K562 (cell line): Measurements from ENCODE around the gene TMEM120B. TPM values are rescaled to one million over a fixed set of nuclear protein-coding genes. Genes with fewer than 3 reads are reported as not detected.
A peak's percentile ranks its signal among the peaks of the same experiment; 100 is the strongest.

Experiments
- BCLAF1 ChIP-seq, 2 experiments: fragments of 450-650 bp in 1 of 2; IDR thresholded peaks; 2 replicates each; pipeline ENCODE4 v1.6.1; 2011 to 2017; ENCODE audit warnings: low read depth in 2 of 2, antibody characterized with exemption in 1 of 2, borderline replicate concordance in 1 of 2, low read length in 1 of 2, mild to moderate bottlenecking in 1 of 2, mixed read lengths in 1 of 2; ENCODE audit not compliant: control insufficient read depth in 1 of 2
- CHCHD3 ChIP-seq: fragments of 250-450 bp; sonication (Bioruptor Pico); IDR thresholded peaks from 2 replicates; pipeline ENCODE4 v2.1.2; 2022; ENCODE audit warnings: mild to moderate bottlenecking
- HDAC3 ChIP-seq: fragments of 450-650 bp; IDR thresholded peaks from 2 replicates; pipeline ENCODE4 v1.6.1; 2018; ENCODE audit warnings: borderline replicate concordance, mild to moderate bottlenecking, moderate library complexity; ENCODE audit not compliant: partially characterized antibody
- JUNB ChIP-seq: fragments of 450-650 bp; formaldehyde crosslinking; conservative IDR thresholded peaks from 2 replicates; pipeline ENCODE4 v1.4.0; 2020; ENCODE audit warnings: mild to moderate bottlenecking
- KAT7 ChIP-seq: sonication (generic); formaldehyde crosslinking; IDR thresholded peaks from 2 replicates; pipeline ENCODE4 v1.8.0; 2022; ENCODE audit warnings: missing genetic modification reagents, mild to moderate bottlenecking, borderline replicate concordance
- NCOA1 ChIP-seq: fragments of 450-650 bp; IDR thresholded peaks from 2 replicates; pipeline ENCODE4 v1.6.1; 2016; ENCODE audit warnings: low read depth
- NCOR1 ChIP-seq: fragments of 450-650 bp; IDR thresholded peaks from 2 replicates; pipeline ENCODE4 v1.6.1; 2016; ENCODE audit warnings: mild to moderate bottlenecking, moderate library complexity
- NR4A1 ChIP-seq, 2 experiments: fragments of 250-450 bp in 1 of 2; fragments of 450-650 bp in 1 of 2; sonication (Bioruptor Pico) in 1 of 2; IDR thresholded peaks; 2 replicates each; pipeline versions ENCODE4 v1.4.0 to v1.6.1; 2016 to 2020; ENCODE audit warnings: mild to moderate bottlenecking in 2 of 2, missing compliant biosample characterization in 1 of 2, missing genetic modification characterization in 1 of 2, moderate library complexity in 1 of 2
- POLR2G ChIP-seq: fragments of 200-400 bp; formaldehyde crosslinking; IDR thresholded peaks from 2 replicates; pipeline ENCODE4 v1.6.1; 2017; ENCODE audit warnings: low read depth, mild to moderate bottlenecking, antibody characterized with exemption, low read length, moderate library complexity
- polyA plus RNA-seq, 8 experiments: library from polyadenylated mRNA; depleted of rRNA in 4 of 8; stranded (reverse) in 5 of 8; unstranded in 3 of 8; fragments of >200 nt; fragmentation: Nextera tagmentation in 2 of 8; fragmentation: Illumina TruSeq in 1 of 8; extraction: Ambion mirVana in 2 of 8; extraction: Trizol in 1 of 8; gene quantifications; 2 replicates each; pipeline versions ENCODE4 v1.2.1 to v1.2.3, GENCODE V29; 2011 to 2014; ENCODE audit warnings: inconsistent platforms in 1 of 8, missing spikeins in 1 of 8
- total RNA-seq, 7 experiments: library from RNA; depleted of rRNA in 6 of 7; stranded (reverse); fragments of >200 nt in 6 of 7; fragmentation: Illumina TruSeq in 2 of 7; extraction: Trizol in 2 of 7; gene quantifications; 2 replicates each; pipeline versions ENCODE4 v1.2.1 to v1.2.3, GENCODE V29; 2011 to 2021; ENCODE audit warnings: low replicate concordance in 1 of 7
- TF ChIP-seq, protein P1 (sequence below): fragments of 200-800 bp; sonication (Bioruptor generic); IDR thresholded peaks from 2 replicates; pipeline ENCODE4 v1.6.1; 2017; ENCODE audit warnings: missing genetic modification characterization, missing compliant biosample characterization
- TF ChIP-seq, protein P2 (sequence below): sonication (generic); formaldehyde crosslinking; IDR thresholded peaks from 2 replicates; pipeline ENCODE4 v1.9.0; 2022; ENCODE audit warnings: mild to moderate bottlenecking, missing genetic modification reagents

The TMEM120B gene
- total and polyA plus RNA-seq, 9 of the 15 experiments (the other 6 are each of a cell fraction or from before 2014, with no cell fraction given), result 1.7 to 18.6 (median 7.4) TPM

DNA sequence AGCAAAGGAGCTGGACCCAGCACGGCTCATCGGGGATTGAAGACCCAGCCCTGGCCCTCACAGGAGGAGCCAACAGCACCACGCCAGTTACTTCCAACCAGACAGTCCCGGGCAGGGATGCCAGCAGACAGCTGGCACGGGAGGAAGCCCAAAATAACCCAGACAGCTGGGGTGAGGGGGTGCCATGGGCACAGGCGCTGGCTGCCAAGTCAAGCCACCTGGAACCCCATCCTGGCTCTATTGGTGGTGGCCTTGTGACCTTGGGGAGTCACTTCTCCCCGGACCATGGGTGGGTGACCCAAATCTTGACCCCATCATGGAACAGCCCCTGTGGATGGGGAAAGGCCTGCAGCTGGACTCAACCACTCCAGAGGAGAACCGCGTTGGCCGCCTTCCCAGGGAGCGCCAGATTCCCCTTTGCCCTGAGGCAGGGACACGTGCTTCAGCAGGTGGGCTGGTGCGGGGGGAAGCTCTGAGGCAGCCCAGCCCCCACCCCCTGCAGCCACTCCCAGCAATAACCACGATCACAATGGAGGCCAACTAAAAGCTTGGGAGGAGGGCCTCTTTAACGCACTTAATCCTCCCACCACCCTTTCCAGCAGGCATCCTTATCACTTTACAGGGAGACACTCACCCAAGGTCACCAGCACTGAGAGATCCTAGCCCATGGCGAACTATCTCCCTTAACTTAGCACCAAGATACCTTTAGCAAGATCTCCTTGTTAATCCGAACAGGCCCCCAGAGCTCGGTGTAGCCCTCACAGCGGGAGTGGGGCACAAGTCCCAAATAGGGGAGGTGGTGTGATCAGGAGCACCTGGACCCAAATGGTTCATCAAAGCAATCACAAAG lies 85.6 kb downstream of the TMEM120B start (continued):
- TF ChIP-seq NCOR1 (peak; percentile 18; the same call in 1 of the 2 replicates), NR4A1 (CRISPR knock-in tag; IDR thresholded peaks at IDR 0.05) (no peak), NR4A1 (tag; IDR thresholded peaks at IDR 0.05) (peak; percentile 36; the same call in 1 of the 2 replicates), CHCHD3 (no peak), HDAC3 (no peak), JUNB (CRISPR knock-in tag) (no peak), POLR2G (peak; percentile 73), BCLAF1 (IDR thresholded peaks at IDR 0.05; ENCODE audit: borderline replicate concordance in 1 of 2, control insufficient read depth in 1 of 2, low read depth in 2 of 2, low read length in 1 of 2) (0 out of 4 replicates have a peak, but pooled peaks of 1 of the 2 experiments have one; percentile 15), KAT7 (CRISPR knock-in tag) (0 out of 2 replicates have a peak, but pooled peaks have one; percentile 17), NCOA1 (no peak)
- TF ChIP-seq, protein P1, sequence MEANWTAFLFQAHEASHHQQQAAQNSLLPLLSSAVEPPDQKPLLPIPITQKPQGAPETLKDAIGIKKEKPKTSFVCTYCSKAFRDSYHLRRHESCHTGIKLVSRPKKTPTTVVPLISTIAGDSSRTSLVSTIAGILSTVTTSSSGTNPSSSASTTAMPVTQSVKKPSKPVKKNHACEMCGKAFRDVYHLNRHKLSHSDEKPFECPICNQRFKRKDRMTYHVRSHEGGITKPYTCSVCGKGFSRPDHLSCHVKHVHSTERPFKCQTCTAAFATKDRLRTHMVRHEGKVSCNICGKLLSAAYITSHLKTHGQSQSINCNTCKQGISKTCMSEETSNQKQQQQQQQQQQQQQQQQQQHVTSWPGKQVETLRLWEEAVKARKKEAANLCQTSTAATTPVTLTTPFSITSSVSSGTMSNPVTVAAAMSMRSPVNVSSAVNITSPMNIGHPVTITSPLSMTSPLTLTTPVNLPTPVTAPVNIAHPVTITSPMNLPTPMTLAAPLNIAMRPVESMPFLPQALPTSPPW (CRISPR knock-in tag), result peak; percentile 60; the same call in 1 of the 2 replicates
- TF ChIP-seq, protein P2, sequence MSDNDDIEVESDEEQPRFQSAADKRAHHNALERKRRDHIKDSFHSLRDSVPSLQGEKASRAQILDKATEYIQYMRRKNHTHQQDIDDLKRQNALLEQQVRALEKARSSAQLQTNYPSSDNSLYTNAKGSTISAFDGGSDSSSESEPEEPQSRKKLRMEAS, result peak; percentile 84
